PC-3 (cell line): ENCODE measurements around the gene DRAM2. TPM values are rescaled to one million over a fixed set of nuclear protein-coding genes. Genes with fewer than 3 reads are reported as not detected.
A peak's percentile ranks its signal among the peaks of the same experiment; 100 is the strongest.

Experiments used
- ATAC-seq: fragments of 200-7000 bp; cut with Tn5 transposase; 2 replicates; pipeline ENCODE4 v1.9.1; 2020; ENCODE audit warnings: mild to moderate bottlenecking, moderate library complexity
- BruUV-seq: library from RNA; stranded (reverse); fragments of 400-500 nt; replicated peaks from 2 replicates; lab custom pipeline; 2021; lab: Mats Ljungman, UMichigan
- CTCF ChIA-PET: fragments of 300-600 bp; sonication (Branson Sonifier 250); formaldehyde crosslinking; loops from one replicate; lab custom pipeline; 2022; ENCODE audit warnings: antibody characterized with exemption; lab: Charles Lee
- POLR2A ChIA-PET: fragments of 300-600 bp; sonication (Branson Sonifier 250); formaldehyde crosslinking; loops from one replicate; lab custom pipeline; 2022; ENCODE audit warnings: antibody characterized with exemption; ENCODE audit not compliant: unreplicated experiment; lab: Charles Lee
- DNase-seq: peaks from one replicate; pipeline ENCODE4 v3.0.0-alpha.2; 2015
- H2AFZ ChIP-seq: fragments of 300-600 bp; sonication (generic); 2 replicates; pipeline ENCODE4 v1.6.0; 2016; ENCODE audit warnings: antibody characterized with exemption, low read length
- H3F3A ChIP-seq: fragments of 300-600 bp; sonication (generic); one replicate; pipeline ENCODE4 v1.6.0; 2017; ENCODE audit warnings: antibody characterized with exemption, low read length, control low read depth, mild to moderate bottlenecking; ENCODE audit not compliant: unreplicated experiment
- H3K27ac ChIP-seq: fragments of 300-600 bp; sonication (generic); 2 replicates; pipeline ENCODE4 v1.5.1; 2016; ENCODE audit warnings: mild to moderate bottlenecking, low read length
- H3K27me3 ChIP-seq: fragments of 300-600 bp; sonication (generic); 2 replicates; pipeline ENCODE4 v1.6.1; 2016; ENCODE audit warnings: low read length, mixed read lengths
- H3K36me3 ChIP-seq: fragments of 300-600 bp; sonication (generic); 2 replicates; pipeline ENCODE4 v1.6.1; 2016; ENCODE audit warnings: low read depth, mixed run types, low read length, mixed read lengths
- H3K4me1 ChIP-seq: fragments of 300-600 bp; sonication (generic); 2 replicates; pipeline ENCODE4 v1.5.1; 2016; ENCODE audit warnings: low read length; ENCODE audit not compliant: insufficient read depth
- H3K4me2 ChIP-seq: fragments of 300-600 bp; sonication (generic); 2 replicates; pipeline ENCODE4 v1.6.0; 2016; ENCODE audit warnings: low read length
- H3K4me3 ChIP-seq: fragments of 300-600 bp; sonication (generic); 2 replicates; pipeline ENCODE4 v1.5.1; 2016; ENCODE audit warnings: mild to moderate bottlenecking, low read length, mixed read lengths
- H3K79me2 ChIP-seq: fragments of 300-600 bp; sonication (generic); 2 replicates; pipeline ENCODE4 v1.6.1; 2017; ENCODE audit warnings: low read length, mixed read lengths
- H3K9ac ChIP-seq: fragments of 300-600 bp; sonication (generic); 2 replicates; pipeline ENCODE4 v1.6.0; 2016; ENCODE audit warnings: mild to moderate bottlenecking, low read length
- H3K9me2 ChIP-seq: fragments of 300-600 bp; sonication (generic); replicated peaks from 2 replicates; pipeline ENCODE4 v1.6.1; 2016; ENCODE audit warnings: mixed run types, low read length, mixed read lengths
- H3K9me3 ChIP-seq: fragments of 300-600 bp; sonication (generic); 2 replicates; pipeline ENCODE4 v1.6.1; 2016; ENCODE audit warnings: low read length, mixed read lengths
- H4K20me1 ChIP-seq: fragments of 300-600 bp; sonication (generic); 2 replicates; pipeline ENCODE4 v1.6.1; 2016; ENCODE audit warnings: low read length, mixed read lengths
- CTCF ChIP-seq: fragments of 300-600 bp; sonication (generic); conservative IDR thresholded peaks from 2 replicates; pipeline ENCODE4 v1.5.1; 2017; ENCODE audit warnings: antibody characterized with exemption, low read depth, mild to moderate bottlenecking, low read length
- EZH2 ChIP-seq: fragments of 300-600 bp; sonication (generic); IDR thresholded peaks from one replicate; pipeline ENCODE4 v1.6.1; 2017; ENCODE audit warnings: antibody characterized with exemption, mild to moderate bottlenecking, low read length; ENCODE audit not compliant: unreplicated experiment
- EZH2phosphoT487 ChIP-seq: fragments of 300-600 bp; sonication (generic); IDR thresholded peaks from 2 replicates; pipeline ENCODE4 v1.6.1; 2018; ENCODE audit warnings: mild to moderate bottlenecking, antibody characterized with exemption, low read length, borderline replicate concordance
- intact Hi-C: fragments of 100-400 bp; cut with micrococcal nuclease; formaldehyde crosslinking; loops from 2 replicates; pipeline ENCODE4 v1.9.0; 2023
- total RNA-seq: library from RNA; depleted of rRNA; stranded (reverse); fragments of >200 nt; gene quantifications from 2 replicates; pipeline ENCODE4 v1.2.3, GENCODE V29; 2014

Gene DRAM2
- total RNA-seq, 1 experiment from 2014 or later, result 30.0 TPM

GRCh38 chr1:111139324-111139955, 453 bp downstream of the DRAM2 start:
- H3K4me1 ChIP-seq, result peaks cover 27% of the 10 kb centered on the region
- TSS peak; percentile 59 for BruUV-seq

GRCh38 chr1:111133866-111134265, 6.0 kb downstream of the DRAM2 start:
- H3K27me3 ChIP-seq, result no peaks in the 10 kb centered on the region
- no peaks in the 10 kb centered on the region for H3K9me2 ChIP-seq
- H3K9me3 ChIP-seq, result no peaks in the 10 kb centered on the region
- ChIA-PET CTCF (no interaction called here), POLR2A (no interaction called here)
- intact Hi-C loops, result no loop called here
- H3K4me1 ChIP-seq, result peaks cover 10% of the 10 kb centered on the region
- no peaks in the 10 kb centered on the region for H3F3A ChIP-seq
- DNase-seq (no peak), ATAC-seq (no peak)
- H3K4me3 ChIP-seq, result no peak overlapping the region
- no peak for TF ChIP-seq EZH2
- no peak for TF ChIP-seq EZH2phosphoT487
- TF ChIP-seq CTCF, result no peak
- H4K20me1 ChIP-seq, result 0 out of 2 replicates have a peak, but pooled peaks cover 4% of the 10 kb centered on the region
- H3K4me2 ChIP-seq, result no peak overlapping the region
- H3K79me2 ChIP-seq, result peaks cover 12% of the 10 kb centered on the region
- no TSS peak for BruUV-seq
- H3K27ac ChIP-seq, result no peak overlapping the region
- no peak overlapping the region for H2AFZ ChIP-seq
- peaks cover 3% of the 10 kb centered on the region; the same call in 1 of the 2 replicates for H3K36me3 ChIP-seq
- H3K9ac ChIP-seq, result no peak overlapping the region

More at GRCh38 chr1:111139324-111139955, 453 bp downstream of the DRAM2 start:
- Histone ChIP-seq H3K36me3 (peaks cover 3% of the 10 kb centered on the region; the same call in 1 of the 2 replicates), H3F3A (no peaks in the 10 kb centered on the region), H2AFZ (peak overlapping the region; percentile 99), H4K20me1 (0 out of 2 replicates have a peak, but pooled peaks cover 4% of the 10 kb centered on the region), H3K9me2 (no peaks in the 10 kb centered on the region), H3K27me3 (no peaks in the 10 kb centered on the region), H3K9ac (peak overlapping the region; percentile 89), H3K79me2 (peaks cover 64% of the 10 kb centered on the region), H3K4me3 (peak overlapping the region; percentile 88), H3K9me3 (no peaks in the 10 kb centered on the region), H3K4me2 (peak overlapping the region; percentile 91), H3K27ac (peak overlapping the region; percentile 47)
- peak; percentile 57 for ATAC-seq
- TF ChIP-seq EZH2 (no peak), CTCF (no peak)
- DNase-seq, result peak; percentile 57
- intact Hi-C loops, result no loop called here
- ChIA-PET POLR2A (interaction anchor here (0.6 kb wide), 1 partner anchor 732 kb away, joined by 3 read pairs; the partner anchor contains the start of gene LAMTOR5), CTCF (no interaction called here)

GRCh38 chr1:111131693-111132092, 8.2 kb downstream of the DRAM2 start:
- H3K36me3 ChIP-seq, result peaks cover 5% of the 10 kb centered on the region; the same call in 1 of the 2 replicates

More at GRCh38 chr1:111131693-111132092, 8.2 kb downstream of the DRAM2 start:
- Histone ChIP-seq H3K79me2 (no peaks in the 10 kb centered on the region), H3K9me2 (no peaks in the 10 kb centered on the region), H3K27me3 (no peaks in the 10 kb centered on the region), H2AFZ (no peak overlapping the region), H3F3A (no peaks in the 10 kb centered on the region), H3K27ac (no peak overlapping the region), H3K4me3 (no peak overlapping the region), H3K4me2 (no peak overlapping the region), H3K9me3 (no peaks in the 10 kb centered on the region), H3K4me1 (peaks cover 6% of the 10 kb centered on the region), H4K20me1 (0 out of 2 replicates have a peak, but pooled peaks cover 4% of the 10 kb centered on the region), H3K9ac (no peak overlapping the region)
- ChIA-PET CTCF (no interaction called here), POLR2A (no interaction called here)
- BruUV-seq, result no TSS peak
- ATAC-seq, result no peak
- DNase-seq, result no peak
- intact Hi-C loops, result no loop called here
- TF ChIP-seq CTCF (no peak), EZH2phosphoT487 (no peak), EZH2 (no peak)
